Measurements from ENCODE around the gene HORMAD2.

Gene HORMAD2

GRCh38 chr22:30222321-30222720 lies 142.1 kb downstream of the HORMAD2 start:
- DNase-seq (ENCODE audit: low spot score in 2 of 2) = no peak
- no peaks in the 10 kb centered on the region for H3K36me3 ChIP-seq (replicated peaks)
- in situ Hi-C loops (cut with MboI; ENCODE audit: low sequenced_read_pairs) = no loop called here
- 0 out of 2 replicates have a peak, but pooled peaks cover 2% of the 10 kb centered on the region for H3K27me3 ChIP-seq (ENCODE audit: low read depth)
- H3K4me3 ChIP-seq = no peak overlapping the region
- H3K4me1 ChIP-seq = no peaks in the 10 kb centered on the region
- H3K9me3 ChIP-seq = no peaks in the 10 kb centered on the region

- no peak for DNase-seq (ENCODE audit: low spot score in 2 of 2)
- no peak overlapping the region for H3K4me3 ChIP-seq
- no peaks in the 10 kb centered on the region for H3K4me1 ChIP-seq
- H3K27me3 ChIP-seq (ENCODE audit: low read depth) = 0 out of 2 replicates have a peak, but pooled peaks cover 2% of the 10 kb centered on the region
- no peaks in the 10 kb centered on the region for H3K36me3 ChIP-seq (replicated peaks)
- H3K9me3 ChIP-seq = no peaks in the 10 kb centered on the region
- in situ Hi-C loops (cut with MboI; ENCODE audit: low sequenced_read_pairs) = no loop called here
Observed at GRCh38 chr22:30223303-30223702, 143.0 kb downstream of the HORMAD2 start.

- in situ Hi-C loops (cut with MboI; ENCODE audit: low sequenced_read_pairs) = no loop called here
- Histone ChIP-seq H3K36me3 (replicated peaks) (no peaks in the 10 kb centered on the region), H3K9me3 (no peaks in the 10 kb centered on the region), H3K4me1 (peaks cover 7% of the 10 kb centered on the region), H3K4me3 (no peak overlapping the region), H3K27me3 (ENCODE audit: low read depth) (0 out of 2 replicates have a peak, but pooled peaks cover 2% of the 10 kb centered on the region)
- DNase-seq (ENCODE audit: low spot score in 2 of 2) = no peak
Observed at GRCh38 chr22:30224161-30224857, 144.0 kb downstream of the HORMAD2 start.

- H3K27me3 ChIP-seq (ENCODE audit: low read depth) = 0 out of 2 replicates have a peak, but pooled peaks cover 2% of the 10 kb centered on the region
- no peaks in the 10 kb centered on the region for H3K36me3 ChIP-seq (replicated peaks)
- in situ Hi-C loops (cut with MboI; ENCODE audit: low sequenced_read_pairs) = no loop called here
- DNase-seq (ENCODE audit: low spot score in 2 of 2) = no peak
- H3K9me3 ChIP-seq = no peaks in the 10 kb centered on the region
- H3K4me3 ChIP-seq = no peak overlapping the region
- H3K4me1 ChIP-seq = peaks cover 7% of the 10 kb centered on the region
Observed at GRCh38 chr22:30225220-30225927, 145.1 kb downstream of the HORMAD2 start.

GRCh38 chr22:30226192-30226832 lies 146.0 kb downstream of the HORMAD2 start:
- Histone ChIP-seq H3K36me3 (replicated peaks) (no peaks in the 10 kb centered on the region), H3K4me1 (peaks cover 7% of the 10 kb centered on the region), H3K27me3 (ENCODE audit: low read depth) (no peaks in the 10 kb centered on the region), H3K9me3 (no peaks in the 10 kb centered on the region), H3K4me3 (no peak overlapping the region)
- no peak for DNase-seq (ENCODE audit: low spot score in 2 of 2)
- in situ Hi-C loops (cut with MboI; ENCODE audit: low sequenced_read_pairs) = no loop called here

Measured in HAP-1 (cell line).